Calu3 (cell line): ENCODE measurements around the gene PINLYP. TPM values are rescaled to one million over a fixed set of nuclear protein-coding genes. Genes with fewer than 3 reads are reported as not detected.

Experiments
- BruUV-seq: library from RNA; stranded (reverse); fragments of 400-500 nt; replicated peaks from 2 replicates; lab custom pipeline; 2021; lab: Mats Ljungman, UMichigan
- CTCF ChIA-PET: fragments of 300-600 bp; sonication (Branson Sonifier 250); formaldehyde crosslinking; loops from one replicate; lab custom pipeline; 2022; ENCODE audit warnings: antibody characterized with exemption; lab: Charles Lee
- DNase-seq: peaks from one replicate; pipeline ENCODE4 v3.0.0; 2022
- H3K27ac Mint-ChIP-seq: one replicate; pipeline ENCODE4 v1.8.0; 2022; ENCODE audit warnings: mixed read lengths; ENCODE audit not compliant: unreplicated experiment
- H3K27me3 Mint-ChIP-seq: one replicate; pipeline ENCODE4 v1.8.0; 2022; ENCODE audit warnings: mixed read lengths; ENCODE audit not compliant: unreplicated experiment
- H3K36me3 Mint-ChIP-seq: one replicate; pipeline ENCODE4 v1.8.0; 2022; ENCODE audit warnings: mild to moderate bottlenecking, moderate library complexity, mixed read lengths; ENCODE audit not compliant: insufficient read depth, unreplicated experiment
- H3K4me1 Mint-ChIP-seq: one replicate; pipeline ENCODE4 v1.8.0; 2022; ENCODE audit warnings: mild to moderate bottlenecking, low read depth, mixed read lengths; ENCODE audit not compliant: unreplicated experiment
- H3K4me3 Mint-ChIP-seq: one replicate; pipeline ENCODE4 v1.8.0; 2022; ENCODE audit warnings: mild to moderate bottlenecking, low read depth, moderate library complexity, mixed read lengths; ENCODE audit not compliant: unreplicated experiment
- H3K9me3 Mint-ChIP-seq: one replicate; pipeline ENCODE4 v1.8.0; 2022; ENCODE audit warnings: low read depth, mixed read lengths; ENCODE audit not compliant: unreplicated experiment
- intact Hi-C: fragments of 100-400 bp; cut with micrococcal nuclease; formaldehyde crosslinking; loops from one replicate; pipeline ENCODE4 v1.10.0; 2022; ENCODE audit not compliant: unreplicated experiment
- total RNA-seq: library from RNA; stranded (reverse); gene quantifications from 2 replicates; pipeline ENCODE4 v1.2.3, GENCODE V29; 2022
- TF ChIP-seq, protein P1 (sequence below): fragments of 200-600 bp; IDR thresholded peaks from one replicate; pipeline ENCODE4 v1.8.0; 2022; ENCODE audit warnings: antibody characterized with exemption; ENCODE audit not compliant: unreplicated experiment

The PINLYP gene
- total RNA-seq, 1 experiment from 2014 or later, result 0.17 TPM

DNA sequence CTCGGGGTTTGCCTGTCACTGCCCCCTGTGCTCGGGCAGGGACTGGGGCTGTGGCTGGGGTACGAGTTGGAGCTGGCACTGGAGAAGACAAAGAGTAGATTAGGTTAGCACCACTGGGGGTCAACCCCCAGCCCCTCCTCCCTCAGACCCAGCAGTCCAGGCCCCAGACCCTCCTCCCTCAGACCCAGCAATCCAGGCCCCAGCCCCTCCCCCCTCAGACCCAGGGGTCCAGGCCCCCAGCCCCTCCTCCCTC lies 23.5 kb upstream of the PINLYP start:
- no peaks in the 10 kb centered on the region for H3K9me3 Mint-ChIP-seq
- no TSS peak for BruUV-seq
- intact Hi-C loops, result no loop called here
- no peak overlapping the region for H3K4me3 Mint-ChIP-seq
- DNase-seq, result no peak
- no peaks in the 10 kb centered on the region for H3K4me1 Mint-ChIP-seq
- peaks cover 33% of the 10 kb centered on the region for H3K36me3 Mint-ChIP-seq
- TF ChIP-seq, protein P1, sequence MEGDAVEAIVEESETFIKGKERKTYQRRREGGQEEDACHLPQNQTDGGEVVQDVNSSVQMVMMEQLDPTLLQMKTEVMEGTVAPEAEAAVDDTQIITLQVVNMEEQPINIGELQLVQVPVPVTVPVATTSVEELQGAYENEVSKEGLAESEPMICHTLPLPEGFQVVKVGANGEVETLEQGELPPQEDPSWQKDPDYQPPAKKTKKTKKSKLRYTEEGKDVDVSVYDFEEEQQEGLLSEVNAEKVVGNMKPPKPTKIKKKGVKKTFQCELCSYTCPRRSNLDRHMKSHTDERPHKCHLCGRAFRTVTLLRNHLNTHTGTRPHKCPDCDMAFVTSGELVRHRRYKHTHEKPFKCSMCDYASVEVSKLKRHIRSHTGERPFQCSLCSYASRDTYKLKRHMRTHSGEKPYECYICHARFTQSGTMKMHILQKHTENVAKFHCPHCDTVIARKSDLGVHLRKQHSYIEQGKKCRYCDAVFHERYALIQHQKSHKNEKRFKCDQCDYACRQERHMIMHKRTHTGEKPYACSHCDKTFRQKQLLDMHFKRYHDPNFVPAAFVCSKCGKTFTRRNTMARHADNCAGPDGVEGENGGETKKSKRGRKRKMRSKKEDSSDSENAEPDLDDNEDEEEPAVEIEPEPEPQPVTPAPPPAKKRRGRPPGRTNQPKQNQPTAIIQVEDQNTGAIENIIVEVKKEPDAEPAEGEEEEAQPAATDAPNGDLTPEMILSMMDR, result no peak
- no peaks in the 10 kb centered on the region for H3K27me3 Mint-ChIP-seq
- CTCF ChIA-PET, result no interaction called here
- H3K27ac Mint-ChIP-seq, result no peak overlapping the region

DNA sequence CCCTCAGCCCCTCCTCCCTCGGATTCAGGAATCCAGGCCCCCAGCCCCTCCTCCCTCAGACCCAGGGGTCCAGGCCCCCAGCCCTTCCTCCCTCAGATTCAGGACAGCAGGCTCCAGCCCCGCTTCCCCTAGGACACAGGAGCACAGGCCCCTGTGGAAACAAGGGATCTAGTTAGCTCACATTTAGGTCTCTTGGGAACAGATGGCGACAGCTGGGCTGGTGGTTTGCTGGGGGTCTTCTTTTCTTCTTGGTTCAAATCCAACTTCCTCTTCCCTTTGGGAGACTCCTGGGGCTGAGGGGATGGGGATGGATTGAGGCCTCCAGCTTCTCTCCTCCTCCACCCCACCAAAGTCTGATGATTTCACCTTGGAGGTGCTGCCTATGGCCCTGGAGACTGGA lies 23.0 kb upstream of the PINLYP start:
- no peaks in the 10 kb centered on the region for H3K4me1 Mint-ChIP-seq
- intact Hi-C loops, result no loop called here

DNA sequence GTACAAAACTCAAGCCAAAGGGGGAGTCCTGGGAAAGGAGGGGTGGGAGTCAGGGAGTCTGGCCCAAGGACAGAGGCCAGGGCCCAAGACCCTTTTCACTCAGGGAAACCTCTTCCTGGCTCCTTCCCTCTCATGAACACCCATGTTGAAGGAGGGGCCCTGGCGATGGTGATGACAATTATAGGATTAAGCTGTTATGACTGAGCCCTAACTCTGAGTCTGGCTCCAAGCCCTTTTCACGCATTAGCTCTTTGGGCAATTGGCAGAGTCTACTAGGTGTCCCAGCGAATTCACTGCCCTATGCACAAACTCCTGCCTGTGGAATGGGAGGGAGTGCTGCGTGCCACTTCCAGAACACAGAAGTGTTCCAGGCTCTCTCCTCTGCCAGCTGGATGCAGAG lies 21.9 kb upstream of the PINLYP start:
- CTCF ChIA-PET, result no interaction called here
- no peak overlapping the region for H3K4me3 Mint-ChIP-seq
- H3K36me3 Mint-ChIP-seq, result peaks cover 30% of the 10 kb centered on the region
- BruUV-seq, result no TSS peak
- intact Hi-C loops, result no loop called here
- no peaks in the 10 kb centered on the region for H3K27me3 Mint-ChIP-seq
- TF ChIP-seq, protein P1, result no peak
- no peak for DNase-seq
- no peak overlapping the region for H3K27ac Mint-ChIP-seq
- no peaks in the 10 kb centered on the region for H3K9me3 Mint-ChIP-seq
- no peaks in the 10 kb centered on the region for H3K4me1 Mint-ChIP-seq

More for the DNA sequence above, 23.0 kb upstream of the PINLYP start:
- BruUV-seq, result TSS peak; percentile 24
- no peaks in the 10 kb centered on the region for H3K27me3 Mint-ChIP-seq
- no peak for DNase-seq
- H3K27ac Mint-ChIP-seq, result no peak overlapping the region
- TF ChIP-seq, protein P1, result no peak
- H3K4me3 Mint-ChIP-seq, result no peak overlapping the region
- H3K9me3 Mint-ChIP-seq, result no peaks in the 10 kb centered on the region
- CTCF ChIA-PET, result no interaction called here
- peaks cover 31% of the 10 kb centered on the region for H3K36me3 Mint-ChIP-seq

DNA sequence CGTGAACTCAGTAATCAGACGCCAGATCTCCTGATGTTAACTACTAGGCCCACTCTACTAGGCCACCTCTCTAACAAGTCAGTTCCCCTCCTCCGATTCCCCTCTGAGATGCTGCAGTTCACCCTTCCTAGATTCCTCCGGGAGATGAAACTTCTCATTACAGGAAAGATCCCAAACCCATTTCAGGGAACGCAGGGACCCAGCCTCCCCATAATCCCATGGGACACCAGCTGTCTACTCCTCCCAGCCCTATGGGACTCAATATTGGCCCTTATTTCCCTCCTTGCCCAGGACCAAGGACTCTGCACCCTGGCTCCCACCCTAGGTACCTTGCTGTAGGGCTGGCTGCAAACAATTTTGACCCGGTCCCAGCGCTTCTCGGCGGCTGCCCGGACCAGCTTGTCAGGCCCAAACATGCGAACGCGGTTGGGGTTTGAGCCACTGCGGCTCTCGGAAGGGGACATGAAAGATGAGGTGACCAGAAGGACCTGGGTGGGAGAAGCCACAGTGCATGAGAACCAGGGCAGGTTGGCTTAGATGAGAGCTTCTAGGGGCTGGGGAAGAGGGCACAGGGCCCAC lies 21.2 kb upstream of the PINLYP start:
- H3K36me3 Mint-ChIP-seq, result peaks cover 32% of the 10 kb centered on the region
- H3K9me3 Mint-ChIP-seq, result no peaks in the 10 kb centered on the region
- no peaks in the 10 kb centered on the region for H3K4me1 Mint-ChIP-seq
- H3K27me3 Mint-ChIP-seq, result no peaks in the 10 kb centered on the region
- no peak for DNase-seq
- no peak overlapping the region for H3K27ac Mint-ChIP-seq
- H3K4me3 Mint-ChIP-seq, result no peak overlapping the region
- intact Hi-C loops, result no loop called here
- CTCF ChIA-PET, result interaction anchor here (0.6 to 1.2 kb wide), 6 partner anchors 8 to 255 kb away, joined by 3 to 6 read pairs (median 3); no protein-coding TSS in a partner anchor
- BruUV-seq, result no TSS peak
- TF ChIP-seq, protein P1, result no peak
